Esophagus muscularis mucosa (tissue), 4 donors: ENCODE measurements around the gene PGM2. TPM values are rescaled to one million over a fixed set of nuclear protein-coding genes. Genes with fewer than 3 reads are reported as not detected.

Source experiments
- DNase-seq: peaks from one replicate; pipeline ENCODE4 v3.0.0-alpha.2; 2017; ENCODE audit errors: extremely low spot score
- H3K27ac ChIP-seq, 4 donors: fragments of 200-600 bp; sonication (generic); replicated peaks in 1 of 4; 1 replicate in 3 of 4; 2 replicates in 1 of 4; pipeline ENCODE4 v1.5.1; 2016 to 2019; ENCODE audit warnings: mild to moderate bottlenecking in 1 of 4
- H3K27me3 ChIP-seq, 4 donors: fragments of 200-600 bp; sonication (generic); one replicate each; pipeline versions ENCODE4 v1.5.1 to v1.6.0; 2016 to 2019
- H3K36me3 ChIP-seq, 4 donors: fragments of 200-600 bp; sonication (generic); one replicate each; pipeline ENCODE4 v1.5.1; 2016 to 2019
- H3K4me1 ChIP-seq, 4 donors: fragments of 200-600 bp; sonication (generic); one replicate each; pipeline ENCODE4 v1.5.1; 2016 to 2019
- H3K4me3 ChIP-seq, 4 donors: fragments of 200-600 bp; sonication (generic); 1 replicate in 2 of 4; 2 replicates in 2 of 4; pipeline ENCODE4 v1.5.1; 2016 to 2019; ENCODE audit warnings: mild to moderate bottlenecking in 4 of 4, moderate library complexity in 1 of 4
- H3K9me3 ChIP-seq, 4 donors: fragments of 200-600 bp; sonication (generic); 1 replicate in 3 of 4; 2 replicates in 1 of 4; pipeline ENCODE4 v1.5.1; 2016 to 2019
- EP300 ChIP-seq: sonication (generic); formaldehyde crosslinking; IDR thresholded peaks from one replicate; pipeline ENCODE4 v1.6.1; 2017; ENCODE audit warnings: antibody characterized with exemption
- POLR2A ChIP-seq: fragments of 450-650 bp; IDR thresholded peaks from one replicate; pipeline ENCODE4 v1.6.1; 2017; ENCODE audit warnings: antibody characterized with exemption, moderate library complexity, mild to moderate bottlenecking, low read depth
- POLR2AphosphoS5 ChIP-seq, 2 donors: sonication (generic); formaldehyde crosslinking; IDR thresholded peaks; one replicate each; pipeline ENCODE4 v1.6.1; 2017; ENCODE audit warnings: antibody characterized with exemption in 2 of 2
- WGBS: methylation state at CpG from one replicate; pipeline ENCODE4 v1.1.5; 2018; 5-methylcytosine and 5-hydroxymethylcytosine counted together
- intact Hi-C: fragments of 100-400 bp; cut with DNase I; formaldehyde crosslinking; loops from one replicate; pipeline ENCODE4 v1.15.1; 2023
- total RNA-seq, 4 donors: library from RNA; depleted of rRNA; stranded (reverse); fragments of >200 nt; gene quantifications; one replicate each; pipeline versions ENCODE4 v1.1.0 to v1.2.1, GENCODE V29; 2016
- TF ChIP-seq, protein P1 (sequence below), 3 experiments: fragments of 200-600 bp in 2 of 3; fragments of 450-650 bp in 1 of 3; sonication (generic) in 2 of 3; IDR thresholded peaks; one replicate each; pipeline ENCODE4 v1.5.1; 2017 to 2019; ENCODE audit warnings: antibody characterized with exemption in 3 of 3, mild to moderate bottlenecking in 2 of 3, moderate library complexity in 1 of 3

PGM2 gene
- total RNA-seq, 4 donors from 2014 or later = 17.4 to 19.2 (median 18.8) TPM

DNA sequence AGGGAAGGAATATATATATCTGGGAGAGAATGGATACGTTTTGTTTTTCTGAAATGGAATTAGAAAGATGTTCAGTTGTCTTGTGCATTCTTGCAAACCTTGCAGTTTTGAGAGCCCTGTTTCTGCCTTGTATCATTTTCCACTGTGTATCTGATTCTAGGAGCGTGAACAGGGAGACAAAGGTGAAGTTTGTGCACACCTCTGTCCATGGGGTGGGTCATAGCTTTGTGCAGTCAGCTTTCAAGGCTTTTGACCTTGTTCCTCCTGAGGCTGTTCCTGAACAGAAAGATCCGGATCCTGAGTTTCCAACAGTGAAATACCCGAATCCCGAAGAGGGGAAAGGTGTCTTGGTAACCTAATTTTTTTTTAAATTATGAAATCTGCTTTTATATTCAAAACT is 17.7 kb downstream of the PGM2 start:
- TF ChIP-seq POLR2AphosphoS5 (IDR thresholded peaks at IDR 0.05) (no peak), POLR2A (no peak), EP300 (no peak)
- TF ChIP-seq, protein P1, sequence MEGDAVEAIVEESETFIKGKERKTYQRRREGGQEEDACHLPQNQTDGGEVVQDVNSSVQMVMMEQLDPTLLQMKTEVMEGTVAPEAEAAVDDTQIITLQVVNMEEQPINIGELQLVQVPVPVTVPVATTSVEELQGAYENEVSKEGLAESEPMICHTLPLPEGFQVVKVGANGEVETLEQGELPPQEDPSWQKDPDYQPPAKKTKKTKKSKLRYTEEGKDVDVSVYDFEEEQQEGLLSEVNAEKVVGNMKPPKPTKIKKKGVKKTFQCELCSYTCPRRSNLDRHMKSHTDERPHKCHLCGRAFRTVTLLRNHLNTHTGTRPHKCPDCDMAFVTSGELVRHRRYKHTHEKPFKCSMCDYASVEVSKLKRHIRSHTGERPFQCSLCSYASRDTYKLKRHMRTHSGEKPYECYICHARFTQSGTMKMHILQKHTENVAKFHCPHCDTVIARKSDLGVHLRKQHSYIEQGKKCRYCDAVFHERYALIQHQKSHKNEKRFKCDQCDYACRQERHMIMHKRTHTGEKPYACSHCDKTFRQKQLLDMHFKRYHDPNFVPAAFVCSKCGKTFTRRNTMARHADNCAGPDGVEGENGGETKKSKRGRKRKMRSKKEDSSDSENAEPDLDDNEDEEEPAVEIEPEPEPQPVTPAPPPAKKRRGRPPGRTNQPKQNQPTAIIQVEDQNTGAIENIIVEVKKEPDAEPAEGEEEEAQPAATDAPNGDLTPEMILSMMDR (IDR thresholded peaks at IDR 0.05) = no peak
- no peaks in the 10 kb centered on the region for H3K4me1 ChIP-seq
- DNase-seq = no peak
- intact Hi-C loops = no loop called here
- no peak overlapping the region for H3K4me3 ChIP-seq
- H3K9me3 ChIP-seq = no peaks in the 10 kb centered on the region
- 94% methylated on average over 5 of the region's 5 CpGs for whole genome bisulfite sequencing
- H3K27me3 ChIP-seq = no peaks in the 10 kb centered on the region
- H3K27ac ChIP-seq = no peak overlapping the region
- H3K36me3 ChIP-seq = peaks cover 26 to 90% (median 74%) of the 10 kb centered on the region in 4 donors

DNA sequence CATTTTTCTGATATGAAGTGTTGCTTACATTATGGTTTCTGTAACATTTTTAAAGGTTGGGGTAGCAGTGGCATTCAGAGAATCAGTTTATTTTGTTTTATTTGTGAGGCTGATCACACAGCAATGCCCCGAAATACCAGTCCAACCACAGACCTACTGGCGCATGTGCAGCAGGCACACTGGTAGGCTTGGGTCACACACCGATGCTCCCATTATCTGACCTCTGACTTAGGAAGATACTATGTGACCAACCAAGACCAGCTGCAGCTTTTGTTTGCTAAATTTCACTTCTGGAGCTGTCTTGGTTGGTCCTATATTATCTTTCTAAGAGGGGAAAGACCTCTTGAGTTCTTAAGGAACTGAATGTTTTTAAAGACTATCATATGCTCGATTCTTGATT is 18.7 kb downstream of the PGM2 start:
- no peak for TF ChIP-seq POLR2A
- TF ChIP-seq POLR2AphosphoS5 (IDR thresholded peaks at IDR 0.05) = no peak
- no peak for TF ChIP-seq EP300
- TF ChIP-seq, protein P1 (IDR thresholded peaks at IDR 0.05) = no peak
- H3K27me3 ChIP-seq = no peaks in the 10 kb centered on the region
- peaks cover 33 to 90% (median 74%) of the 10 kb centered on the region in 4 donors for H3K36me3 ChIP-seq
- no peak overlapping the region for H3K27ac ChIP-seq
- no peak for DNase-seq
- H3K4me1 ChIP-seq = no peaks in the 10 kb centered on the region
- no peak overlapping the region for H3K4me3 ChIP-seq
- no peaks in the 10 kb centered on the region for H3K9me3 ChIP-seq
- WGBS = 94% methylated on average over 4 of the region's 4 CpGs
- intact Hi-C loops = no loop called here

DNA sequence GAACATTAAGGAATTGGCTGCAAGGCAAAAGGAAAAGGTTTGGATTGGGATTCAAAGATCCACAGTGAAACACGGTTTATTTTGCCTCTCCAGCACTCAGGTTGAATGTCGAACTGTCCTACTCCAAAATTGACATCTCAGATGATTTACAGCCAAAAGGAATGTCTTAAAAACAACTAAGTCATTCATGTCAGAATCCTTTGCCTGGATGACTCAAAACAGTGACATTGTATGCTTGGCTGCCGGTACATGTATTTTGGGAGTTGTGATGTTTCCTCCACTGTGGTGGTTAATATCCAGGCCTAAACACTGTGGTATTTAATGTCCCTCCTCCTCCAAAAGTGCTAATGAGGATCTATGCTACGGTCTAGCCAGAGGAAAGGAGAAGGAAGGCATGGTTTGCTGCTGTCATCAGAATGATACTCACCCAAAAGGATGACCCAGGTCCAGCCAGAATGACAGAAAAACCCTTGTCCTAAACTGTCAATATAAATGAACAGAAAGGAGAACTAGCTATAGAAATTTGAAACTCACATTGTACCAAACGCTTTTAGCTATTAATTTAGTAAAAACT is 20.9 kb downstream of the PGM2 start:
- no peak overlapping the region for H3K27ac ChIP-seq
- H3K27me3 ChIP-seq = no peaks in the 10 kb centered on the region
- no peaks in the 10 kb centered on the region for H3K9me3 ChIP-seq
- intact Hi-C loops = no loop called here
- H3K36me3 ChIP-seq = peaks cover 30 to 90% (median 72%) of the 10 kb centered on the region in 4 donors
- 68% methylated on average over 5 of the region's 5 CpGs for WGBS
- TF ChIP-seq POLR2A (no peak), EP300 (no peak), POLR2AphosphoS5 (IDR thresholded peaks at IDR 0.05) (no peak)
- TF ChIP-seq, protein P1 (IDR thresholded peaks at IDR 0.05) = no peak
- no peak for DNase-seq
- H3K4me1 ChIP-seq = no peaks in the 10 kb centered on the region
- H3K4me3 ChIP-seq = no peak overlapping the region

DNA sequence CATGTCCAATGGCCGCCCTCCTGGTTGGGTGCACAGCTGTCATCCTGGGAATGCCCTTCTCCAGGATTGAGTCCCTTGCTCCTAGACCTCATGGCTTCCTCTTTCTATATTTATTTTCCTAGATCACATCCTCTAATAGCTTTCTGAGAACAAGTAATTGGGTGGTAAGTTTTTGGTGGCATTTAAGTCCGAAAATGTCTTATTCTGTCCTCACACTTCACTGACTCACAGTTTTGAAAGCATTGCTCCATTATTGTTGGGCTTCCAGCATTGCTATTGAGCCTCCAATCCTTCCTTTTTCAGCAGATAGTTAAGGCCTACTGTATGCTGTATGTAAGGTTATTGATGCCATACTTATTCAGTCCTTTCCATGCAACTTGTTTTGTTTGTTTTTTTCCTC is 25.9 kb downstream of the PGM2 start:
- peaks cover 19 to 81% (median 60%) of the 10 kb centered on the region in 4 donors for H3K36me3 ChIP-seq
- H3K27ac ChIP-seq = no peak overlapping the region
- intact Hi-C loops = no loop called here
- H3K4me1 ChIP-seq = no peaks in the 10 kb centered on the region
- WGBS = 97% methylated on average over 2 of the region's 2 CpGs
- TF ChIP-seq EP300 (no peak), POLR2A (no peak), POLR2AphosphoS5 (IDR thresholded peaks at IDR 0.05) (no peak)
- TF ChIP-seq, protein P1 (IDR thresholded peaks at IDR 0.05) = no peak
- no peaks in the 10 kb centered on the region for H3K9me3 ChIP-seq
- H3K4me3 ChIP-seq = no peak overlapping the region
- no peak for DNase-seq
- H3K27me3 ChIP-seq = no peaks in the 10 kb centered on the region

- peaks cover 0 to 14% (median 12%) of the 10 kb centered on the region in 4 donors for H3K4me1 ChIP-seq
- no peaks in the 10 kb centered on the region for H3K9me3 ChIP-seq
- H3K4me3 ChIP-seq = no peak overlapping the region
- H3K36me3 ChIP-seq = peaks cover 0 to 53% (median 34%) of the 10 kb centered on the region in 4 donors
- H3K27ac ChIP-seq = no peak overlapping the region
- TF ChIP-seq POLR2AphosphoS5 (IDR thresholded peaks at IDR 0.05) (no peak), POLR2A (no peak), EP300 (no peak)
- TF ChIP-seq, protein P1 (IDR thresholded peaks at IDR 0.05) = no peak
- no peaks in the 10 kb centered on the region for H3K27me3 ChIP-seq
- 87% methylated on average over 4 of the region's 4 CpGs for WGBS
- no peak for DNase-seq
- intact Hi-C loops = no loop called here
Measured at GRCh38 chr4:37858112-37858511, 31.6 kb downstream of the PGM2 start.
